Glutamatergic neuron (in vitro differentiated cells): Measurements from ENCODE around the gene DGKG. TPM values are rescaled to one million over a fixed set of nuclear protein-coding genes. Genes with fewer than 3 reads are reported as not detected.

Experiments
- DNase-seq: peaks from one replicate; pipeline ENCODE4 v3.0.0; 2022
- H3K27ac Mint-ChIP-seq: one replicate; pipeline ENCODE4 v1.8.0; 2020; ENCODE audit warnings: mild to moderate bottlenecking, mixed read lengths, inconsistent platforms; ENCODE audit not compliant: unreplicated experiment
- H3K27me3 Mint-ChIP-seq: one replicate; pipeline ENCODE4 v1.8.0; 2020; ENCODE audit warnings: mild to moderate bottlenecking, moderate library complexity, mixed read lengths, inconsistent platforms; ENCODE audit not compliant: unreplicated experiment
- H3K36me3 Mint-ChIP-seq: one replicate; pipeline ENCODE4 v1.8.0; 2020; ENCODE audit warnings: mild to moderate bottlenecking, mixed read lengths, inconsistent platforms; ENCODE audit not compliant: unreplicated experiment
- H3K4me1 Mint-ChIP-seq: one replicate; pipeline ENCODE4 v1.8.0; 2020; ENCODE audit warnings: mild to moderate bottlenecking, low read depth, mixed read lengths, inconsistent platforms; ENCODE audit not compliant: unreplicated experiment
- H3K4me3 Mint-ChIP-seq: one replicate; pipeline ENCODE4 v1.8.0; 2020; ENCODE audit warnings: mild to moderate bottlenecking, mixed read lengths, inconsistent platforms; ENCODE audit not compliant: unreplicated experiment
- H3K9me3 Mint-ChIP-seq: one replicate; pipeline ENCODE4 v1.8.0; 2020; ENCODE audit warnings: mild to moderate bottlenecking, moderate library complexity, mixed read lengths, inconsistent platforms; ENCODE audit not compliant: unreplicated experiment
- total RNA-seq: library from RNA; stranded (reverse); fragmentation: NEBNext Ultra II Directional; extraction: Animal tissue kit (Norgen Biotek cat#: 25700); gene quantifications from one replicate; pipeline ENCODE4 v1.2.1, GENCODE V29; 2021; ENCODE audit not compliant: unreplicated experiment
- TF ChIP-seq, protein P1 (sequence below): fragments of 200-600 bp; sonication (generic); IDR thresholded peaks from one replicate; pipeline ENCODE4 v1.5.0; 2021; ENCODE audit not compliant: partially characterized antibody, unreplicated experiment

Gene DGKG
- total RNA-seq, 1 donor from 2014 or later, result 24.1 TPM

GRCh38 chr3:186117521-186118134, 244.4 kb downstream of the DGKG start:
- H3K4me3 Mint-ChIP-seq, result no peak overlapping the region
- H3K9me3 Mint-ChIP-seq, result no peaks in the 10 kb centered on the region
- TF ChIP-seq, protein P1, sequence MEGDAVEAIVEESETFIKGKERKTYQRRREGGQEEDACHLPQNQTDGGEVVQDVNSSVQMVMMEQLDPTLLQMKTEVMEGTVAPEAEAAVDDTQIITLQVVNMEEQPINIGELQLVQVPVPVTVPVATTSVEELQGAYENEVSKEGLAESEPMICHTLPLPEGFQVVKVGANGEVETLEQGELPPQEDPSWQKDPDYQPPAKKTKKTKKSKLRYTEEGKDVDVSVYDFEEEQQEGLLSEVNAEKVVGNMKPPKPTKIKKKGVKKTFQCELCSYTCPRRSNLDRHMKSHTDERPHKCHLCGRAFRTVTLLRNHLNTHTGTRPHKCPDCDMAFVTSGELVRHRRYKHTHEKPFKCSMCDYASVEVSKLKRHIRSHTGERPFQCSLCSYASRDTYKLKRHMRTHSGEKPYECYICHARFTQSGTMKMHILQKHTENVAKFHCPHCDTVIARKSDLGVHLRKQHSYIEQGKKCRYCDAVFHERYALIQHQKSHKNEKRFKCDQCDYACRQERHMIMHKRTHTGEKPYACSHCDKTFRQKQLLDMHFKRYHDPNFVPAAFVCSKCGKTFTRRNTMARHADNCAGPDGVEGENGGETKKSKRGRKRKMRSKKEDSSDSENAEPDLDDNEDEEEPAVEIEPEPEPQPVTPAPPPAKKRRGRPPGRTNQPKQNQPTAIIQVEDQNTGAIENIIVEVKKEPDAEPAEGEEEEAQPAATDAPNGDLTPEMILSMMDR, result no peak
- peaks cover 5% of the 10 kb centered on the region for H3K4me1 Mint-ChIP-seq
- H3K27me3 Mint-ChIP-seq, result peaks cover 8% of the 10 kb centered on the region
- no peaks in the 10 kb centered on the region for H3K36me3 Mint-ChIP-seq
- no peak overlapping the region for H3K27ac Mint-ChIP-seq
- no peak for DNase-seq

DNA sequence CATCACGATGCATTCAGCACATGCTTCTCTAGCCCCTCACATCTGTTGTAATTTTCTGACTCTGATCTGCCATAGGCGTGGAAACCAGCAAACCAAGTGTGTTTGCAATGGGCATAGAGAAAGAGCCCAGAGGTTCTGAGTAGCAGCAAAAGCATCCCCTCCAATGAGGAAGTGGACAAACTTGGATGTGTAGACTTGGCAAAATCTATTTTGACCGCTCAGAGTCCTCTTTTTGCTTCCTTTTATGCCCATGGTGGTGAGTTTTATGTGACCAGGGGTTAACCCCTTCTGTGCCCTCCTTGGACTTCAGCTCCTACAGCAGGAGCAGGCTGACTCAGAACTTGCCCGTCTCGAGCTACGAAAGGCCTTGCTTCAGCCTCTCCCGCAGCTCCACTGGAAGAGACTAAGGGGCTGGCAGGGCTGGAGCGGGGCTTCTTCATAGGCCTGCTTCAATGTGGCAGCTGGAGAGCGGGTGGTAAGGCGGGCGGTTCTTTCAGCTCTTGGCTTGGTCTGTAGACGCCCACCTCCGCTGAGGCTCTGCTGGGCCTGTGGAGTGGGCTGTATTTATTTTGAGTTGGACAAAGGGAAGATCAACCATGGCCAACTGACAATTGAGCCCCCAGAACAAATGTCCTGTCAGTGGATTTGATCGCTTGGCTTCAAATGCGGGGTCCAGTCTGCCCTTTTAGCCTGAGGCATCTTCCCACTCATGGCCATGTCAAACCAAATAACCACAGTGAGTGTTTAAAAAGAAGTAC, 246.6 kb downstream of the DGKG start:
- TF ChIP-seq, protein P1, result no peak
- Mint-ChIP-seq H3K9me3 (peaks cover 5% of the 10 kb centered on the region), H3K36me3 (no peaks in the 10 kb centered on the region), H3K27ac (no peak overlapping the region), H3K4me1 (peaks cover 3% of the 10 kb centered on the region), H3K27me3 (peaks cover 13% of the 10 kb centered on the region), H3K4me3 (no peak overlapping the region)
- no peak for DNase-seq

- Mint-ChIP-seq H3K36me3 (no peaks in the 10 kb centered on the region), H3K4me3 (peak overlapping the region; percentile 91), H3K9me3 (peaks cover 13% of the 10 kb centered on the region), H3K27me3 (peaks cover 11% of the 10 kb centered on the region), H3K4me1 (peaks cover 14% of the 10 kb centered on the region), H3K27ac (no peak overlapping the region)
- TF ChIP-seq, protein P1, result no peak
- DNase-seq, result no peak
Observed at GRCh38 chr3:186110975-186111974, 250.8 kb downstream of the DGKG start.

DNA sequence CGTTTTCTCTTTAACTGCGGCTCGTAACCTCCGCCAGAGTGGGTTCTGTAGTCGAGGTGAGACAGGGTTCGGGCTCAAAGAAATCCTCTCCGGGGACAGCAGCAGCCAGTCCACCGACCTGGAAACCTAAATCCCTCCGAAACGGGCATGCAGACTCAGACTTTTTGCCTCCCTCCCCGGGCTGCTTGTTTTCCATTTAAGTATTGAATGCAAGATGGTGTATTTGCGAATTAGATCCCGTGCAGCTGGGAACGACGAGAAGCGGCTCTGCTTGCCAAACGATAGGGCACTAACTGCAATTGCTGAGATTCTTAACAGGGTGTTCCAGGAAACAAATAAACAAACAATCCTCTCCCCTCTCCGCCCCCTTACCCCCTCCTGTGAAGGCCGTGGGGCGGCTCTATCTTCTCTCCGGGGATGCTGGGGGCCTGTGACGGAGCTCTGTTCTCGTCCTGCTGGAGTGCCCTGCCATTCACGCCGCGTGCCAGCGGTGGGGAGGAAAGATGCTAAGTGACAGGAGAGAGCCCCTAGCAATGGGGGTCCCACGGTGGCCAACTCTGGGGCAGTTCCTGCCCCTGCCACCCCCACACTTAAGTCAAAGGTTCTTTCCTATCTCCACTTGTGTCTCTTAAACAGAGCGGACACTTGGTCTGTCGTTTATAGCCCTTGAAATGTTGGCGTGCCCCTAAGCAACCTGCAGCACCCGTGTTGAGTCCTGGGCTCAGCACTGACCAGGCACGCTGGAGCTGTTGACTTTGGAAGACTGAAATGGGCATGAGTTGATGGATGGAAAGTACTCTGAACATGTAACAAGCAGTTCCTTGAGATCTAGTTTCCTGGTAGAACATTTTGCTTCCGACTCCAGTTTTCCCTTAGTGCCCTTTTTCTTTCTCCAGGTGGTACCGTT, 251.9 kb downstream of the DGKG start:
- peaks cover 13% of the 10 kb centered on the region for H3K9me3 Mint-ChIP-seq
- peaks cover 9% of the 10 kb centered on the region for H3K27me3 Mint-ChIP-seq
- TF ChIP-seq, protein P1, result no peak
- H3K36me3 Mint-ChIP-seq, result no peaks in the 10 kb centered on the region
- peaks cover 20% of the 10 kb centered on the region for H3K4me1 Mint-ChIP-seq
- H3K4me3 Mint-ChIP-seq, result peak overlapping the region; percentile 91
- H3K27ac Mint-ChIP-seq, result no peak overlapping the region
- DNase-seq, result peak; percentile 37
